NCI-H1417 treated with DMSO at 0.1 percent for 48 hours (cell line): ENCODE results near the gene DNASE1.

ENCODE experiments used
- DNase-seq: peaks from one replicate; lab custom pipeline; 2025; lab: John Stamatoyannopoulos, UW

The DNASE1 gene

GRCh38 chr16:3696425-3697218, 42.1 kb downstream of the DNASE1 start:
- no peak for DNase-seq

GRCh38 chr16:3698941-3699340, 44.5 kb downstream of the DNASE1 start:
- DNase-seq: no peak

GRCh38 chr16:3701531-3701930, 47.0 kb downstream of the DNASE1 start:
- no peak for DNase-seq

- no peak for DNase-seq
These were observed 47.6 kb downstream of the DNASE1 start for GRCh38 chr16:3702082-3702481.

GRCh38 chr16:3706253-3707012, 51.9 kb downstream of the DNASE1 start:
- no peak for DNase-seq
